HL-60 (cell line): ENCODE data around the gene HPS5.
"Not testable (repeated sequence)": the region's sequence is repeated elsewhere in the genome, so short reads cannot be mapped to it uniquely, and the experiment has no call there.

Experiments
- DNase-seq, 2 experiments: peaks; one replicate each; pipeline ENCODE4 v3.0.0-alpha.2; 2010 to 2020; ENCODE audit warnings: low read depth in 1 of 2, low spot score in 1 of 2
- H3K27ac ChIP-seq: fragments of 250-450 bp; sonication (Bioruptor Pico); replicated peaks from 2 replicates; pipeline ENCODE4 v1.5.1; 2020; ENCODE audit warnings: mild to moderate bottlenecking, moderate library complexity
- H3K27me3 ChIP-seq: fragments of 250-450 bp; sonication (Bioruptor Pico); 2 replicates; pipeline ENCODE4 v1.5.1; 2021; ENCODE audit warnings: mild to moderate bottlenecking, moderate library complexity; ENCODE audit not compliant: insufficient read depth, poor library complexity, severe bottlenecking
- H3K4me3 ChIP-seq: replicated peaks from 2 replicates; pipeline ENCODE4 v1.5.1; 2011; ENCODE audit warnings: mild to moderate bottlenecking, control low read depth, low read length; ENCODE audit not compliant: insufficient read depth
- GABPA ChIP-seq: IDR thresholded peaks from 2 replicates; pipeline ENCODE4 v1.6.1; 2012; ENCODE audit warnings: low read depth
- POLR2AphosphoS5 ChIP-seq: IDR thresholded peaks from 2 replicates; pipeline ENCODE4 v1.6.1; 2012; ENCODE audit warnings: low read depth
- SPI1 ChIP-seq: IDR thresholded peaks from 2 replicates; pipeline ENCODE4 v1.6.1; 2012; ENCODE audit warnings: low read depth, mild to moderate bottlenecking, borderline replicate concordance
- TF ChIP-seq, protein P1 (sequence below): IDR thresholded peaks from 2 replicates; pipeline ENCODE4 v1.6.1; 2012; ENCODE audit warnings: low read depth; ENCODE audit not compliant: insufficient replicate concordance
- TF ChIP-seq, protein P2 (sequence below): IDR thresholded peaks from one replicate; pipeline ENCODE4 v1.5.1; 2011; ENCODE audit warnings: low read length, control low read depth, inconsistent platforms; ENCODE audit not compliant: insufficient read depth

Gene HPS5

DNA sequence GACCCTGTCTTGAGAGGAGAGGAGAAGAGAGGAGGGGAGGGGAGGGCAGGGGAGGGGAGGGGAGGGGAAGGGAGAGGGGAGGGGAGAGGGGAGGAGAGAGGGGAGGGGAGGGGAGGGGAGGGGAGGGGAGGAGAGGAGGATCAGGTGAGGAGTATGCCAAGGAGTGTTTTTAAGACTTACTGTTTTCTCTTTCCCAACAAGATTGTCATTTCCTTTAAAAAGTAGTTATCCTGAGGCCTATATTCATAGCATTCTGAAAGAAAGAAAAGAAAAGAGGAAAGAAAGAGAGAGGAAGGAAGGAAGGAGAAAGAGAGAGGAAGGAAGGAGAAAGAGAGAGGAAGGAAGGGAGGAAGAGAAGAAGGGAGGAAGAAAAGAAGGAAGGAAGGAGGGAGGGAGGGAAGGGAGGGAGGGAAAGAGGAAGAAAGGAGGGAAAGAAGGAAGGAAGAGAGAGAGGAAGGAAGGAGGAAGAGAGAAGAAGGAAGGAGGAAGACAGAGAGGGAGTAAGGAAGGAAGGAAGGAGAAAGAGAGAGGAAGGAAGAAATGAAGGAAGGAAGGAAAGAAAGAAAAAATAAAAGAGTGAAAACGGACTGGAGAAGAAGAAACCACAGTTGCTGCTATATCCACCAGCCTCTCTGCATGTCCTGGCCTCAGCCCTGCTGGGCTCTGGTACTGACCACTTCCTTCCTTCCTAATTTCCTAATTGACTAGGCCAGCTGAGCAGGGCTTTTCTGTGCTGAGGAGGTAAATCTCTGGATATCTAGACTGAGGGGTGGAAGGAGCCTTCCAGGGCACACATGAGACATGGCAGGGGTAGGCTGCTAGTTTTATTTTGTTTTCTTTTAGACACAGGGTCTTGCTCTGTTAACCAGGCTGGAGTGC is 57.0 kb downstream of the HPS5 start:
- DNase-seq: no peak
- no peak overlapping the region for H3K27ac ChIP-seq
- peaks cover 2% of the 10 kb centered on the region for H3K27me3 ChIP-seq
- 0 out of 2 replicates have a peak, but pooled peaks have one; percentile 9 for TF ChIP-seq SPI1
- TF ChIP-seq POLR2AphosphoS5: no peak
- no peak overlapping the region for H3K4me3 ChIP-seq

DNA sequence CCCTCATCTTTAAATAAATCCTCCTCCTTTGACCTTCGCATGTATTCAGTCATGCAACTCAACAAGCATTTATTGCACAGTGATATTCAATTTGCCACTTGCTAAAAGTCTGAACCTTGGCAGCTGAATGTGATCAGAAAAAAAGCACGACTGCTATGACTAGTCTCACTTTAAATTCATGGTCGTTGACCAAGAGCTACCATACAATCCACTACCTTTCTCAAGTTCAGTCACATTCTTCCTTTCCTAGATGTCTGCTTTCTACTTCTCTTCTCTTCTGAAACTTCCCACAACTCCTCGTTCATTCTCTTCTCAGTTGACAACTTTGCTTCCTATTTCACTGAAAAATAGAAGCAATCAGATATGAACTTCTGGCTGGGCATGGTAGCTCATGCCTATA is 57.9 kb downstream of the HPS5 start:
- H3K27ac ChIP-seq: no peak overlapping the region
- H3K27me3 ChIP-seq: peaks cover 2% of the 10 kb centered on the region
- no peak for DNase-seq
- TF ChIP-seq GABPA: no peak
- no peak for TF ChIP-seq POLR2AphosphoS5
- TF ChIP-seq, protein P1, sequence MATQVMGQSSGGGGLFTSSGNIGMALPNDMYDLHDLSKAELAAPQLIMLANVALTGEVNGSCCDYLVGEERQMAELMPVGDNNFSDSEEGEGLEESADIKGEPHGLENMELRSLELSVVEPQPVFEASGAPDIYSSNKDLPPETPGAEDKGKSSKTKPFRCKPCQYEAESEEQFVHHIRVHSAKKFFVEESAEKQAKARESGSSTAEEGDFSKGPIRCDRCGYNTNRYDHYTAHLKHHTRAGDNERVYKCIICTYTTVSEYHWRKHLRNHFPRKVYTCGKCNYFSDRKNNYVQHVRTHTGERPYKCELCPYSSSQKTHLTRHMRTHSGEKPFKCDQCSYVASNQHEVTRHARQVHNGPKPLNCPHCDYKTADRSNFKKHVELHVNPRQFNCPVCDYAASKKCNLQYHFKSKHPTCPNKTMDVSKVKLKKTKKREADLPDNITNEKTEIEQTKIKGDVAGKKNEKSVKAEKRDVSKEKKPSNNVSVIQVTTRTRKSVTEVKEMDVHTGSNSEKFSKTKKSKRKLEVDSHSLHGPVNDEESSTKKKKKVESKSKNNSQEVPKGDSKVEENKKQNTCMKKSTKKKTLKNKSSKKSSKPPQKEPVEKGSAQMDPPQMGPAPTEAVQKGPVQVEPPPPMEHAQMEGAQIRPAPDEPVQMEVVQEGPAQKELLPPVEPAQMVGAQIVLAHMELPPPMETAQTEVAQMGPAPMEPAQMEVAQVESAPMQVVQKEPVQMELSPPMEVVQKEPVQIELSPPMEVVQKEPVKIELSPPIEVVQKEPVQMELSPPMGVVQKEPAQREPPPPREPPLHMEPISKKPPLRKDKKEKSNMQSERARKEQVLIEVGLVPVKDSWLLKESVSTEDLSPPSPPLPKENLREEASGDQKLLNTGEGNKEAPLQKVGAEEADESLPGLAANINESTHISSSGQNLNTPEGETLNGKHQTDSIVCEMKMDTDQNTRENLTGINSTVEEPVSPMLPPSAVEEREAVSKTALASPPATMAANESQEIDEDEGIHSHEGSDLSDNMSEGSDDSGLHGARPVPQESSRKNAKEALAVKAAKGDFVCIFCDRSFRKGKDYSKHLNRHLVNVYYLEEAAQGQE: no peak
- no peak for TF ChIP-seq SPI1
- TF ChIP-seq, protein P2, sequence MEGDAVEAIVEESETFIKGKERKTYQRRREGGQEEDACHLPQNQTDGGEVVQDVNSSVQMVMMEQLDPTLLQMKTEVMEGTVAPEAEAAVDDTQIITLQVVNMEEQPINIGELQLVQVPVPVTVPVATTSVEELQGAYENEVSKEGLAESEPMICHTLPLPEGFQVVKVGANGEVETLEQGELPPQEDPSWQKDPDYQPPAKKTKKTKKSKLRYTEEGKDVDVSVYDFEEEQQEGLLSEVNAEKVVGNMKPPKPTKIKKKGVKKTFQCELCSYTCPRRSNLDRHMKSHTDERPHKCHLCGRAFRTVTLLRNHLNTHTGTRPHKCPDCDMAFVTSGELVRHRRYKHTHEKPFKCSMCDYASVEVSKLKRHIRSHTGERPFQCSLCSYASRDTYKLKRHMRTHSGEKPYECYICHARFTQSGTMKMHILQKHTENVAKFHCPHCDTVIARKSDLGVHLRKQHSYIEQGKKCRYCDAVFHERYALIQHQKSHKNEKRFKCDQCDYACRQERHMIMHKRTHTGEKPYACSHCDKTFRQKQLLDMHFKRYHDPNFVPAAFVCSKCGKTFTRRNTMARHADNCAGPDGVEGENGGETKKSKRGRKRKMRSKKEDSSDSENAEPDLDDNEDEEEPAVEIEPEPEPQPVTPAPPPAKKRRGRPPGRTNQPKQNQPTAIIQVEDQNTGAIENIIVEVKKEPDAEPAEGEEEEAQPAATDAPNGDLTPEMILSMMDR: no peak
- H3K4me3 ChIP-seq: no peak overlapping the region

DNA sequence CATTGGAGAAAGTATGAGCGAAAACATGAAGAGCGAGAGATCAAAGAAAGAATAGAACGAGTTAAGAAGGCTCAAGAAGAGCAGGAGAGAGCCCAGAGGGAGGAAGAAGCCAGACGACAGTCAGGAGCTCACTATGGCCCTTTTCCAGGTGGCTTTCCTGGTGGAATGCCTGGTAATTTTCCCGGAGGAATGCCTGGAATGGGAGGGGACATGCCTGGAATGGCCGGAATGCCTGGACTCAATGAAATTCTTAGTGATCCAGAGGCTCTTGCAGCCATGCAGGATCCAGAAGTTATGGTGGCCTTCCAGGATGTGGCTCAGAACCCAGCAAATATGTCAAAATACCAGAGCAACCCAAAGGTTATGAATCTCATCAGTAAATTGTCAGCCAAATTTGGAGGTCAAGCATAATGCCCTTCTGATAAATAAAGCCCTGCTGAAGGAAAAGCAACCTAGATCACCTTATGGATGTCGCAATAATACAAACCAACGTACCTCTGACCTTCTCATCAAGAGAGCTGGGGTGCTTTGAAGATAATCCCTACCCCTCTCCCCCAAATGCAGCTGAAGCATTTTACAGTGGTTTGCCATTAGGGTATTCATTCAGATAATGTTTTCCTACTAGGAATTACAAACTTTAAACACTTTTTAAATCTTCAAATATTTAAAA is 59.1 kb downstream of the HPS5 start:
- H3K4me3 ChIP-seq, H3K27ac ChIP-seq, DNase-seq, H3K27me3 ChIP-seq: not testable (repeated sequence)

DNA sequence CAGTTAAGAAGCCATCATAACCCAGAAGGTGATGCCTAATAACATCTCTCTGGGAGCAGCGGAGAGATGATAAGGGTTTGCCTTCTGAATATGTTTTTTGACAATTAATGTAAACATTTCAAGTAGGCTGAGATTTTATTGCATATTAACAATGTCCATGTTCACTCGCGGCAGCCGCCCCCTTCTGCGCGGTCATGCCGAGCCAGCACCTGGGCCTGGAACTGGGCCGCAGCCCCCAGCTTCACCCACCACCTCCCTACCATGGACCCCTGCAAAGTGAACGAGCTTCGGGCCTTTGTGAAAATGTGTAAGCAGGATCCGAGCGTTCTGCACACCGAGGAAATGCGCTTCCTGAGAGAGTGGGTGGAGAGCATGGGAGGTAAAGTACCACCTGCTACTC is 60.2 kb downstream of the HPS5 start:
- no peak for TF ChIP-seq GABPA
- TF ChIP-seq SPI1: no peak
- no peak for TF ChIP-seq POLR2AphosphoS5
- TF ChIP-seq, protein P1: no peak
- no peak overlapping the region for H3K27ac ChIP-seq
- H3K27me3 ChIP-seq: peaks cover 2% of the 10 kb centered on the region
- no peak for DNase-seq
- H3K4me3 ChIP-seq: no peak overlapping the region

DNA sequence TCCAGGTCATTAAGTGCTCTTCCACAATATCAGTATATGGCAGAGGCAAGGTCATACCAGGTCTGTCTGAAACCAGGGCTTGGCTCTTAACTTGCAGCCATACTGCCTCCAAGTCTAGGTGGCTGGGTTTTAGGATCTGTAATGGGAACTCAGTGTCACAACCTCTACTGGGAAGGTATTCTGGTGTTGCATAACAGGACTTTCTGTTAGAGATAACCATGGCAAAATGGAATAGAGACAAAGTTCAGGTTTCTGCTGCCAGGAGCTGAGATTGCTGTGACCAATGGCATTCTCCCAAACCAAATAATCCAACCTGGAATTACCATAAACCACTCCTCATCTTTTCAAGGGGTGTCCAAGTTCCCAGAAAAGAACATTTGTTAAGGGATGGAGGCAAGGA is 62.7 kb downstream of the HPS5 start:
- Histone ChIP-seq H3K27me3 (peaks cover 2% of the 10 kb centered on the region), H3K4me3 (no peak overlapping the region), H3K27ac (no peak overlapping the region)
- no peak for DNase-seq
- no peak for TF ChIP-seq POLR2AphosphoS5
- TF ChIP-seq, protein P1: no peak
- TF ChIP-seq, protein P2: no peak
- no peak for TF ChIP-seq SPI1
- TF ChIP-seq GABPA: no peak
